NCI-H146 (cell line): ENCODE measurements around the gene ZNF511.
"Not testable (repeated sequence)": the region's sequence is repeated elsewhere in the genome, so short reads cannot be mapped to it uniquely, and the experiment has no call there.

ENCODE experiments used
- DNase-seq: peaks from one replicate; lab custom pipeline; 2025; lab: John Stamatoyannopoulos, UW

ZNF511 gene

GRCh38 chr10:133314911-133315310, 6.2 kb downstream of the ZNF511 start:
- no peak for DNase-seq

- no peak for DNase-seq
Measured at GRCh38 chr10:133315847-133316246, 7.1 kb downstream of the ZNF511 start.

GRCh38 chr10:133316266-133316665, 7.6 kb downstream of the ZNF511 start:
- DNase-seq, result no peak

- no peak for DNase-seq
Measured at GRCh38 chr10:133316732-133317131, 8.0 kb downstream of the ZNF511 start.

GRCh38 chr10:133318494-133319127, 9.9 kb downstream of the ZNF511 start:
- DNase-seq, result peak; percentile 78

GRCh38 chr10:133320852-133321422, 12.2 kb downstream of the ZNF511 start:
- DNase-seq, result not testable (repeated sequence)

GRCh38 chr10:133322064-133322709, 13.5 kb downstream of the ZNF511 start:
- DNase-seq, result not testable (repeated sequence)

GRCh38 chr10:133324198-133324792, 15.6 kb downstream of the ZNF511 start:
- peak; percentile 91 for DNase-seq

- DNase-seq, result peak; percentile 67
Measured at GRCh38 chr10:133324857-133325260, 16.1 kb downstream of the ZNF511 start.

- DNase-seq, result peak; percentile 44
Measured at GRCh38 chr10:133325440-133326222, 16.9 kb downstream of the ZNF511 start.

GRCh38 chr10:133326223-133326551, 17.5 kb downstream of the ZNF511 start:
- peak; percentile 44 for DNase-seq

GRCh38 chr10:133326745-133327650, 18.3 kb downstream of the ZNF511 start:
- peak; percentile 35 for DNase-seq

- peak; percentile 76 for DNase-seq
Measured at GRCh38 chr10:133327651-133328357, 19.1 kb downstream of the ZNF511 start.

- DNase-seq, result no peak
Measured at GRCh38 chr10:133328358-133329343, 19.9 kb downstream of the ZNF511 start.

- DNase-seq, result peak; percentile 85
Measured at GRCh38 chr10:133329491-133330202, 20.9 kb downstream of the ZNF511 start.

- no peak for DNase-seq
Measured at GRCh38 chr10:133332936-133333699, 24.4 kb downstream of the ZNF511 start.

GRCh38 chr10:133334503-133335245, 26.0 kb downstream of the ZNF511 start:
- peak; percentile 22 for DNase-seq
